Suprapubic skin (tissue), 3 donors: ENCODE measurements around the gene CAMTA1.

ENCODE experiments used
- CTCF ChIP-seq, 2 donors: fragments of 200-600 bp in 1 of 2; fragments of 450-650 bp in 1 of 2; sonication (generic) in 1 of 2; IDR thresholded peaks; one replicate each; pipeline ENCODE4 v1.5.1; 2016 to 2019; ENCODE audit warnings: antibody characterized with exemption in 2 of 2, mild to moderate bottlenecking in 1 of 2, moderate library complexity in 1 of 2
- POLR2A ChIP-seq, 2 donors: fragments of 450-650 bp; IDR thresholded peaks; one replicate each; pipeline ENCODE4 v1.6.1; 2017; ENCODE audit warnings: antibody characterized with exemption in 2 of 2, mild to moderate bottlenecking in 2 of 2, moderate library complexity in 2 of 2

- TF ChIP-seq CTCF (IDR thresholded peaks at IDR 0.05) (no peak), POLR2A (IDR thresholded peaks at IDR 0.05) (no peak)
Measured at GRCh38 chr1:7738044-7738443, 952.8 kb downstream of the CAMTA1 start.
